Choroid plexus epithelial cell (primary cell): ENCODE data around the gene SCGB1D4.
A peak's percentile ranks its signal among the peaks of the same experiment; 100 is the strongest.
"Not testable (repeated sequence)": the region's sequence is repeated elsewhere in the genome, so short reads cannot be mapped to it uniquely, and the experiment has no call there.

Source experiments
- DNase-seq: peaks from one replicate; pipeline ENCODE4 v3.0.0-alpha.2; 2010; ENCODE audit warnings: low read depth
- H3K4me3 ChIP-seq: 2 replicates; pipeline ENCODE4 v1.5.1; 2011; ENCODE audit warnings: low read depth, mild to moderate bottlenecking, control low read depth, low read length, moderate library complexity
- CTCF ChIP-seq: conservative IDR thresholded peaks from 2 replicates; pipeline ENCODE4 v1.5.1; 2011; ENCODE audit warnings: low read depth, mild to moderate bottlenecking, control low read depth, inconsistent platforms, low read length, moderate library complexity

Gene SCGB1D4, protein sequence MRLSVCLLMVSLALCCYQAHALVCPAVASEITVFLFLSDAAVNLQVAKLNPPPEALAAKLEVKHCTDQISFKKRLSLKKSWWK

DNA sequence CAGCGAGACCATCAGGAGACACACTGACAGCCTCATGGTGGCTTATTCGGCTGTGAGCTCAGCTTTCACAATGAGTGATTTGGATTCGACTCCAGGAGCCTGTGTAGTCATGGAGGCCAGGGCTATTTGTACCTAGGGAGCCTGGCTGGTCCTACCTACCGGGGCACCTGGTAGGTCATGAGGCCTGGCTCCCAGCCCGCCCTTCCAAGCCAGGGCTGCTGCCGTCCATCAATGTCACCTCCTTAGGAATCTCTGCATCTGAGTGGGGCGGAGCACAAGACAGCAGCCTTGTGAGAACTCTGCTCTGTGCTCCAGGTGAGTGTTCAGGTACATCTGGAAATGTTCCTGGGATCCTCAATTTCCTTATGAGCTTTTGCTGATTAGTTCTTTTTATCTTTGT, at the start of gene SCGB1D4:
Gene SCGB1D4, minus strand, starts transcription at position 101 of the 400 bp plus-strand sequence. Its CDS starts 65 bp downstream, at position 36.
- no peak within 1 kb of the TSS for H3K4me3 ChIP-seq
- DNase-seq, result no peak
- no peak for TF ChIP-seq CTCF

GRCh38 chr11:62345861-62346260, 47.0 kb upstream of the SCGB1D4 start:
- TF ChIP-seq CTCF, result no peak
- H3K4me3 ChIP-seq, result no peak overlapping the region

DNA sequence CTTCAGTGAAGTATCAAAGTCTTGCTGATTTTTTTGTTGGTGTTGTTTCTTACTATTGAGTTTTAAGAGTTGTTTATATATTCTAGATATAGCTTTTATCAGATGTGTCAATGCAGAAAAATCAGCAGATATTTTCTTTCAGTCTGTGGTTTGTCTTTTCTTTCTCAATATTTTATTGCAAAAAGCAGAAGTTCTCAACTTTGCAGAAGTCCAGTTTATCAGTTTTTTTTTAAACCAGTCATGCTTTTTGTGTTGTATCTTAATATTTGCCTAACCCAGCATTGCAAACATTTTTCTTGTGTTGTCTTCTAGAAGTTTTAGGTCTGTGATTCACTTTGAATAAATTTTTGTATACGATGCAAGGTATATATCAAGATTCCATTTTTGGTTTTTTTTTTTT, 45.3 kb upstream of the SCGB1D4 start:
- no peak overlapping the region for H3K4me3 ChIP-seq
- no peak for TF ChIP-seq CTCF
- DNase-seq, result no peak

More at GRCh38 chr11:62345861-62346260, 47.0 kb upstream of the SCGB1D4 start:
- DNase-seq, result no peak

GRCh38 chr11:62343646-62344190, 44.8 kb upstream of the SCGB1D4 start:
- H3K4me3 ChIP-seq, DNase-seq: not testable (repeated sequence)

- DNase-seq, result no peak
These were observed 42.7 kb upstream of the SCGB1D4 start for GRCh38 chr11:62341588-62341987.

DNA sequence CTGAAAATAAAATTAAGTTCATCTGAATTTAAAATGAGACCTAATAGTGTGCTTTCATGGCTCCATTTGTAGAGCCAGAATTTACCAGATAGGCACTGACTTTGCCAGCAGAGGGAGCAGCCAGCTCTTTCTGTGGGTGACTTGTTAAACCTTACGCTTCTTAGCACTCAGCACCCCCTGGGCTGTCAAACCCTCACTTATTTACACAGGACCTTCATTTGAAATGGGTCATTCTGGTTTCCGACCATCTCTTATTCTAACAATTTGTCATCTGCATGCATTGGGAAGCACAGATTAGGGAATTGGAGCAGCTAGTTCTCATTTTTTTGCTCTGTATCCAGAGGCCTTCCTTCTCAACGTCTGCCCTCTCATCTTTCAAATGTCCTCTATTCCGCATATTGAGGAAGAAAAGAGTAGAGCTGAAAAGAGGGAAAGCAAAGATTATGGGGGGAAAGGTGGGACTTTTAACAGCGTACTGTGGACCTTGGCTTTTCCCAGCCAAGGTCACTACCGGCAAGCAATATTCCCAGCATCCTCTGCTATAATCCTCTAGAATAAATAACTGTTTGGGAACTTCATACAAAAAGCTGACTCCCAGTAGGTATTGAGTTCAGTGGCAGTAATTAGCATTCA, 41.5 kb upstream of the SCGB1D4 start:
- H3K4me3 ChIP-seq, result no peak overlapping the region
- TF ChIP-seq CTCF, result peak; percentile 86
- DNase-seq, result peak; percentile 77

More at GRCh38 chr11:62341588-62341987, 42.7 kb upstream of the SCGB1D4 start:
- no peak overlapping the region for H3K4me3 ChIP-seq
- TF ChIP-seq CTCF, result no peak

DNA sequence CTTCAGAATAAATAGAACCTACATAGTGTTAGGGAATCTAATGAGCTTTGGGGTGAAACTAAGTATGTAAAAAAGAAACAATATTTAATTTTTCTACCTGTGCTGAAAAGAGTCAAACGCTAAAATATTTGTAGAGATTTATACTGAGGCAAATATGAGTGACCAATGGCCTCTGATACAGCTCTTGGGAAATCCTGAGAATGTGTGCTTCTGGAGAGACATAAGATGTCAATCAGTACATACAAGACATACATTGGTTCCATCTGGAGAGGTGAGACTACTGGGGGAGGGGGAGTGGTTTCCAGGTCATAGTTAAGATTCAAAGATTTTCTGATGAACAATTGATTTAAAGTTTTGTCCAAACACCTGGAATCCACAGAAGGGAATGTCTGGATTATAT, 39.3 kb upstream of the SCGB1D4 start:
- peak overlapping the region; percentile 66 for H3K4me3 ChIP-seq

More for the DNA sequence above, 39.3 kb upstream of the SCGB1D4 start:
- no peak for DNase-seq
- TF ChIP-seq CTCF, result no peak
